Ovary (tissue), 9 donors: ENCODE results near the gene CEP126. TPM values are rescaled to one million over a fixed set of nuclear protein-coding genes. Genes with fewer than 3 reads are reported as not detected.

Experiments
- DNase-seq, 5 donors: peaks; one replicate each; pipeline ENCODE4 v3.0.0-alpha.2; 2019 to 2020
- H3K27ac ChIP-seq, 2 donors: fragments of 200-600 bp; one replicate each; pipeline versions ENCODE4 v1.5.1 to v1.8.0; 2019 to 2022
- H3K27me3 ChIP-seq: fragments of 200-600 bp; one replicate; pipeline ENCODE4 v1.8.0; 2022
- H3K36me3 ChIP-seq: fragments of 200-600 bp; sonication (generic); one replicate; pipeline ENCODE4 v1.5.1; 2019
- H3K4me1 ChIP-seq: one replicate; pipeline ENCODE4 v1.8.1; 2013; ENCODE audit warnings: mild to moderate bottlenecking, moderate library complexity; ENCODE audit not compliant: insufficient read depth
- H3K4me3 ChIP-seq: fragments of 200-600 bp; sonication (generic); one replicate; pipeline ENCODE4 v1.5.1; 2017
- H3K9me3 ChIP-seq, 2 donors: fragments of 200-600 bp in 1 of 2; sonication (generic) in 1 of 2; one replicate each; pipeline versions ENCODE4 v1.5.1 to v1.8.1; 2013 to 2019; ENCODE audit warnings: mild to moderate bottlenecking in 1 of 2, moderate library complexity in 1 of 2
- CTCF ChIP-seq, 3 donors: fragments of 450-650 bp in 2 of 3; fragments of 200-600 bp in 1 of 3; IDR thresholded peaks; one replicate each; pipeline versions ENCODE4 v1.5.1 to v1.8.0; 2016 to 2022; ENCODE audit warnings: antibody characterized with exemption in 3 of 3, mild to moderate bottlenecking in 1 of 3
- EP300 ChIP-seq: sonication (generic); formaldehyde crosslinking; IDR thresholded peaks from one replicate; pipeline ENCODE4 v1.6.1; 2017; ENCODE audit warnings: antibody characterized with exemption
- POLR2A ChIP-seq: fragments of 450-650 bp; IDR thresholded peaks from one replicate; pipeline ENCODE4 v1.6.1; 2017; ENCODE audit warnings: antibody characterized with exemption, mild to moderate bottlenecking, moderate library complexity
- WGBS, 3 donors: extraction: QIAGEN DNeasy Blood & Tissue Kit in 1 of 3; methylation state at CpG; one replicate each; pipeline versions ENCODE4 v1.1.5 to v1.1.7; 2013 to 2017; 5-methylcytosine and 5-hydroxymethylcytosine counted together
- intact Hi-C, 4 donors: fragments of 100-400 bp; cut with DNase I; formaldehyde crosslinking; loops; one replicate each; pipeline versions ENCODE4 v1.11.0 to v1.15.1; 2022 to 2023
- polyA plus RNA-seq, 2 donors: library from polyadenylated mRNA; stranded (reverse); fragments of 200-250 nt in 1 of 2; fragments of 350-450 nt in 1 of 2; fragmentation: Illumina TruSeq in 1 of 2; extraction: RNeasy Lipid Tissue Mini Kit (QIAGEN cat#74804) in 1 of 2; gene quantifications; one replicate each; pipeline ENCODE4 v1.2.3, GENCODE V29; 2013 to 2014
- total RNA-seq, 7 donors: library from RNA; depleted of rRNA in 2 of 7; stranded (reverse); fragments of >200 nt in 2 of 7; fragmentation: NEBNext Ultra II Directional in 3 of 7; extraction: Animal tissue kit (Norgen Biotek cat#: 25700) in 3 of 7; gene quantifications; one replicate each; pipeline versions ENCODE4 v1.1.0 to v1.2.4, GENCODE V29; 2016 to 2023
- donor health status: DM: no; HTN: no; CAD: no; lungs with moderate emphysema.
- donor health status: DM: no; HTN: no; CAD: no.
- donor health status: Bipolar disorder and iron deficiency.
- donor health status: DM: yes; HTN: yes; CAD: no.
- donor health status: DM: no; HTN: no; CAD: no.
- donor health status: DM: yes; HTN: yes; CAD: no.

Gene CEP126
- total and polyA plus RNA-seq, 9 donors, result 5.9 to 10.8 (median 9.4) TPM

- intact Hi-C loops, result no loop called here
- H3K9me3 ChIP-seq, result no peaks in the 10 kb centered on the region
- no peak overlapping the region for H3K4me3 ChIP-seq
- H3K36me3 ChIP-seq, result no peaks in the 10 kb centered on the region
- H3K4me1 ChIP-seq, result no peaks in the 10 kb centered on the region
- whole genome bisulfite sequencing, 3 donors, result 73 to 91% (median 87%) methylated on average over 6 of the region's 6 CpGs
- TF ChIP-seq EP300, result no peak
- TF ChIP-seq CTCF (IDR thresholded peaks at IDR 0.05), result no peak
- no peaks in the 10 kb centered on the region for H3K27me3 ChIP-seq
- H3K27ac ChIP-seq, result no peak overlapping the region
- DNase-seq, result no peak
Observed at GRCh38 chr11:101872171-101872882, 42.5 kb upstream of the CEP126 start.

- WGBS, 3 donors, result 71 to 80% (median 74%) methylated on average over 4 of the region's 4 CpGs
- no peaks in the 10 kb centered on the region for H3K27me3 ChIP-seq
- intact Hi-C loops, result no loop called here
- TF ChIP-seq EP300, result no peak
- H3K9me3 ChIP-seq, result no peaks in the 10 kb centered on the region
- no peak overlapping the region for H3K4me3 ChIP-seq
- no peak for DNase-seq
- no peaks in the 10 kb centered on the region for H3K4me1 ChIP-seq
- no peak overlapping the region for H3K27ac ChIP-seq
- H3K36me3 ChIP-seq, result no peaks in the 10 kb centered on the region
Observed at GRCh38 chr11:101880222-101880621, 34.6 kb upstream of the CEP126 start.

- intact Hi-C loops, result no loop called here
- no peak for DNase-seq
- WGBS, 3 donors, result 70 to 76% (median 70%) methylated on average over 2 of the region's 2 CpGs
Observed at GRCh38 chr11:101881586-101881985, 33.2 kb upstream of the CEP126 start.

GRCh38 chr11:101885631-101886030 lies 29.2 kb upstream of the CEP126 start:
- TF ChIP-seq CTCF (IDR thresholded peaks at IDR 0.05), result no peak
- TF ChIP-seq POLR2A, result no peak
- TF ChIP-seq EP300, result no peak
- intact Hi-C loops, result no loop called here
- H3K36me3 ChIP-seq, result no peaks in the 10 kb centered on the region
- 69 to 82% (median 72%) methylated on average over 4 of the region's 4 CpGs for WGBS, 3 donors
- H3K4me3 ChIP-seq, result no peak overlapping the region
- no peaks in the 10 kb centered on the region for H3K4me1 ChIP-seq
- H3K27me3 ChIP-seq, result no peaks in the 10 kb centered on the region
- DNase-seq, result no peak
- H3K27ac ChIP-seq, result no peak overlapping the region
- H3K9me3 ChIP-seq, result no peaks in the 10 kb centered on the region

More at GRCh38 chr11:101881586-101881985, 33.2 kb upstream of the CEP126 start:
- TF ChIP-seq EP300 (no peak), POLR2A (no peak), CTCF (IDR thresholded peaks at IDR 0.05) (no peak)
- no peak overlapping the region for H3K4me3 ChIP-seq
- no peak overlapping the region for H3K27ac ChIP-seq
- no peaks in the 10 kb centered on the region for H3K36me3 ChIP-seq
- H3K9me3 ChIP-seq, result no peaks in the 10 kb centered on the region
- no peaks in the 10 kb centered on the region for H3K4me1 ChIP-seq
- no peaks in the 10 kb centered on the region for H3K27me3 ChIP-seq

GRCh38 chr11:101889767-101890166 lies 25.0 kb upstream of the CEP126 start:
- intact Hi-C loops, result no loop called here
- Histone ChIP-seq H3K36me3 (no peaks in the 10 kb centered on the region), H3K9me3 (no peaks in the 10 kb centered on the region), H3K4me3 (no peak overlapping the region), H3K27ac (no peak overlapping the region), H3K4me1 (no peaks in the 10 kb centered on the region), H3K27me3 (no peaks in the 10 kb centered on the region)
- TF ChIP-seq CTCF (IDR thresholded peaks at IDR 0.05) (no peak), EP300 (no peak), POLR2A (no peak)
- DNase-seq, result no peak
- WGBS, 3 donors, result 82 to 88% (median 84%) methylated on average over 4 of the region's 4 CpGs
